GM13976 (cell line): Measurements from ENCODE around the gene KRTAP4-8.

Experiments used
- DNase-seq: peaks from one replicate; pipeline ENCODE4 v3.0.0; 2012; ENCODE audit warnings: low spot score
- in situ Hi-C: fragments of 300-500 bp; cut with MboI; formaldehyde crosslinking; loops from one replicate; pipeline ENCODE4 v1.12.0; 2022; ENCODE audit warnings: low sequenced_read_pairs, mixed read lengths, inconsistent platforms; ENCODE audit not compliant: unreplicated experiment
- TF ChIP-seq, protein P1 (sequence below): IDR thresholded peaks from 2 replicates; pipeline ENCODE4 v1.5.1; 2012; ENCODE audit warnings: borderline replicate concordance, mild to moderate bottlenecking; ENCODE audit not compliant: insufficient read depth; ENCODE audit errors: extremely low read depth, missing control alignments, control extremely low read depth

Gene KRTAP4-8

DNA sequence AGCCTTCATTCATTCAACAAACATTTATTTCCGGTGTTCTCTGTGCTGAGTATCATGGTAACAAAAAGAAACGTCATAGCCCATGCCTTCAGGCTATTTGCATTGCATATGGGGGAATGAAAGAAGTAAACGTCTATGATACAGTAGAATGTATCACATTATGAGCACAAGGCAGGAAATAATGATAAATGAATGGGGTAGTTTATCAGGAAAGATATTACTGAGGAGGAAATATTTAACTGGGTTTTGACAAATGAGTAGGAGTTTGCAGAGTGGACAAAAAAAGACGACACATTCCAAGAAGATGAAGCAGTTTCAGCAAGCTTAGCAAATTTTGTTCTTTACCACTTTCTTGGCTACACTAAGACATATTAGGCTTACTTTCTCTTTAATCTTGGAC, 15.3 kb downstream of the KRTAP4-8 start:
- TF ChIP-seq, protein P1, sequence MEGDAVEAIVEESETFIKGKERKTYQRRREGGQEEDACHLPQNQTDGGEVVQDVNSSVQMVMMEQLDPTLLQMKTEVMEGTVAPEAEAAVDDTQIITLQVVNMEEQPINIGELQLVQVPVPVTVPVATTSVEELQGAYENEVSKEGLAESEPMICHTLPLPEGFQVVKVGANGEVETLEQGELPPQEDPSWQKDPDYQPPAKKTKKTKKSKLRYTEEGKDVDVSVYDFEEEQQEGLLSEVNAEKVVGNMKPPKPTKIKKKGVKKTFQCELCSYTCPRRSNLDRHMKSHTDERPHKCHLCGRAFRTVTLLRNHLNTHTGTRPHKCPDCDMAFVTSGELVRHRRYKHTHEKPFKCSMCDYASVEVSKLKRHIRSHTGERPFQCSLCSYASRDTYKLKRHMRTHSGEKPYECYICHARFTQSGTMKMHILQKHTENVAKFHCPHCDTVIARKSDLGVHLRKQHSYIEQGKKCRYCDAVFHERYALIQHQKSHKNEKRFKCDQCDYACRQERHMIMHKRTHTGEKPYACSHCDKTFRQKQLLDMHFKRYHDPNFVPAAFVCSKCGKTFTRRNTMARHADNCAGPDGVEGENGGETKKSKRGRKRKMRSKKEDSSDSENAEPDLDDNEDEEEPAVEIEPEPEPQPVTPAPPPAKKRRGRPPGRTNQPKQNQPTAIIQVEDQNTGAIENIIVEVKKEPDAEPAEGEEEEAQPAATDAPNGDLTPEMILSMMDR = no peak
- in situ Hi-C loops = no loop called here
- no peak for DNase-seq

- TF ChIP-seq, protein P1 = no peak
- in situ Hi-C loops = no loop called here
- DNase-seq = no peak
These were observed 21.2 kb downstream of the KRTAP4-8 start for GRCh38 chr17:41076788-41077187.

GRCh38 chr17:41073676-41074075, 24.3 kb downstream of the KRTAP4-8 start:
- in situ Hi-C loops = no loop called here
- DNase-seq = no peak
- TF ChIP-seq, protein P1 = no peak

DNA sequence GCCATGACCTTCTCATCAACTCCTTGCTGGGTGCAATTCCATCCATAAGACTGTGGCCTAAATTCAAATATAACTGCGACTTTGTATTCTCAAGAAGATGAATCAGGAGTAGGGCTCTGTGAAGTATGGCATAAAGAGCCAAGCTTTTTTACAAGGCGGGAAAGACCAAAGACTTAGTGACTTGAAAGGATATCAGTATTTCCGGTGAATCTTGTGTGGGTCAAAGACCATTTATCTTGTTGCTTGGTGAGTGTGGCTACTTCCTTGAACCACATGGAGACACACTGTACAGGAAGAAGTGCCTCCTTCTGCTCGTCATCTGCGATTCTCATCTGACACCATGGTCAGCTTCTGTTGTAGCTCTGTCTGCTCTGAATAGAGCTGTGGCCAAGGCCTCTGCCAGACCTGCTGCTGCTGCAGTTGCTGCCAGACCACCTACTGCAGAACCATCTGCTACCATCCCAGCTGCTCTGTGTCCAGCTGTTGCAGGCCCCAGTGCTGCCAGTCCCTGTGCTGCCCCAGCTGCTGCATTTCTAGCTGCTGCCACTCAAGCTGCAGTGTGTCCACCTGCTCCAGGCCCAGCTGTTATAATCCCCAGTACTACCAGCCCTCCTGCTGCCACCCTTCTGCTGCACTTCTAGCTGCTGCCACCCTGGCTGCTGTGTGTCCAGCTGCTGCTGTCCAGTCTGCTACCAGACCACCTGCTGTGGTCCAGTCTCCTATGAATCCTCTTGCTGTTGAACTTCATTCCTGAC, 26.2 kb downstream of the KRTAP4-8 start:
- TF ChIP-seq, protein P1 = no peak
- in situ Hi-C loops = no loop called here
- DNase-seq = no peak

DNA sequence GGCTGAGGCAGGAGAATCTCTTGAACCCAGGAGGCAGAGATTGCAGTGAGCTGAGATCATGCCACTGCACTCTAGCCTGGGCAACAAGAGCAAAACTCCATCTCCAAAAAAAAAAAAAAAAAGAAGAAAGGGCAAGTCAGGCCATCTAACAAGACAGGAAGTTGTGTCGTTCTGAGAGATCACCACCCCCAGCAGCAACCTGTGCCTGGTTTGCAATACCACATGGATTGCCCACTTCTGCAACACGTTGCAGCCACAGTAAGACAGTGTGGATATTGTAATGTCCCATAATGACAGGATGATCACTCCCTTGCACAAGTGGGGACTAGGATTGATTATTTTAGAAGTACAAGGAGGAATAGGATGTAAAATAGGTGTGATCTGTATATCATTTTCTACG, 28.9 kb downstream of the KRTAP4-8 start:
- in situ Hi-C loops = no loop called here
- TF ChIP-seq, protein P1 = no peak
- no peak for DNase-seq

- TF ChIP-seq, protein P1 = no peak
- DNase-seq = no peak
- in situ Hi-C loops = no loop called here
These were observed 30.7 kb downstream of the KRTAP4-8 start for GRCh38 chr17:41067281-41067680.
